NK-92 (cell line): ENCODE measurements around the gene PCDHGA2.
"Not testable (repeated sequence)": the region's sequence is repeated elsewhere in the genome, so short reads cannot be mapped to it uniquely, and the experiment has no call there.

Experiments used
- DNase-seq: peaks from one replicate; lab custom pipeline; 2025; ENCODE audit not compliant: unreplicated experiment; lab: John Stamatoyannopoulos, UW

Gene PCDHGA2

GRCh38 chr5:141346017-141346416 lies 7.5 kb downstream of the PCDHGA2 start:
- DNase-seq, result not testable (repeated sequence)

DNA sequence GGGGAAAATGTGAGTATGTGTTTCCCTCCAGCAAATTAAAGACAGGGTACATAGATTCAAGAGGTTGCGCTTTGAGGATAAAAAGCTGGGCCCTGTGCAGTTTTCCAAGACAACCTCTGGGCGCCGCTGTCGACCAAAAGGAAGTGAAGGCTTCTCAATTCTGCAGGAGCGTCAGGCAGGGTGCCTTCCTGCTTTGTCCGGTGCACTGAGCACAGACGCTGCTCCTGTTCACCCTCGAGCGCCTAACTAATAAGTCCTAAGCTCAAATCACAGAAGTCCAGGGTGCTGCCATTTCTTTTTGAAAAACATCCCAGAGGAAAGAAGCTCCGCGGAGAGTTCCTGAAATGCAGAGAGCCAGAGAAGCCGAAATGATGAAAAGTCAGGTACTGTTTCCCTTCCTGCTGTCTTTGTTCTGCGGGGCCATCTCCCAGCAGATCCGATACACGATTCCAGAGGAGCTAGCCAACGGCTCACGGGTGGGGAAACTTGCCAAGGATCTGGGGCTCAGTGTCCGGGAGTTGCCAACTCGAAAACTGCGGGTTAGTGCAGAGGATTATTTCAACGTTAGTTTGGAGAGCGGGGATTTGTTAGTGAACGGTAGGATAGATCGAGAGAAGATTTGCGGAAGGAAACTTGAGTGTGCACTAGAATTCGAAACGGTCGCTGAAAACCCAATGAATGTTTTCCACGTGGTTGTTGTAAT lies 11.5 kb downstream of the PCDHGA2 start, which contains the start of gene PCDHGB1:
Gene PCDHGB1, plus strand, starts transcription at position 183 of the 703 bp plus-strand sequence. Its CDS starts 162 bp downstream, at position 345.
- no peak for DNase-seq

DNA sequence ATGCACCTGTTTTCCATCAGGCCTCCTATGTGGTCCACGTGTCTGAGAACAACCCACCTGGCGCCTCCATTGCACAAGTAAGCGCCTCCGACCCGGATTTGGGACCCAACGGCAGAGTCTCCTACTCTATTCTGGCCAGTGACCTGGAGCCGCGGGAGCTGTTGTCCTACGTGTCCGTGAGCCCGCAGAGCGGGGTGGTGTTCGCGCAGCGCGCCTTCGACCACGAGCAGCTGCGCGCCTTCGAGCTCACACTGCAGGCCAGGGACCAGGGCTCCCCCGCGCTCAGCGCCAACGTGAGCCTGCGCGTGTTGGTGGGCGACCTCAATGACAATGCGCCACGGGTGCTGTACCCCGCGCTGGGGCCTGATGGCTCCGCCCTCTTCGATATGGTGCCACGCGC lies 13.0 kb downstream of the PCDHGA2 start:
- no peak for DNase-seq

GRCh38 chr5:141354900-141355469 lies 16.4 kb downstream of the PCDHGA2 start, which contains the start of gene PCDHGA4:
TSS of gene PCDHGA4 (plus strand) at chr5:141355021. CDS start at chr5:141355108, 87 bp downstream.
- no peak for DNase-seq

DNA sequence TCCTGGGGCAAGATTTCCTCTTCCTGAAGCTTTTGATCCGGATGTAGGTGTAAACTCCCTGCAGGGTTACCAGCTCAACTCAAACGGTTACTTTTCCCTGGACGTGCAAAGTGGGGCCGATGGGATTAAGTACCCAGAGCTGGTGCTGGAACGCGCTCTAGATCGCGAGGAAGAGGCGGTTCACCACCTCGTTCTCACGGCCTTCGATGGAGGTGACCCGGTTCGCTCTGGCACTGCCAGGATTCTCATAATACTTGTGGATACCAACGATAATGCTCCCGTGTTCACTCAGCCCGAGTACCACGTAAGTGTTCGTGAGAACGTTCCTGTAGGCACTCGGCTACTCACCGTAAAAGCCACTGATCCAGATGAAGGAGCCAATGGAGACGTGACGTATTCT lies 17.1 kb downstream of the PCDHGA2 start:
- DNase-seq, result no peak

DNA sequence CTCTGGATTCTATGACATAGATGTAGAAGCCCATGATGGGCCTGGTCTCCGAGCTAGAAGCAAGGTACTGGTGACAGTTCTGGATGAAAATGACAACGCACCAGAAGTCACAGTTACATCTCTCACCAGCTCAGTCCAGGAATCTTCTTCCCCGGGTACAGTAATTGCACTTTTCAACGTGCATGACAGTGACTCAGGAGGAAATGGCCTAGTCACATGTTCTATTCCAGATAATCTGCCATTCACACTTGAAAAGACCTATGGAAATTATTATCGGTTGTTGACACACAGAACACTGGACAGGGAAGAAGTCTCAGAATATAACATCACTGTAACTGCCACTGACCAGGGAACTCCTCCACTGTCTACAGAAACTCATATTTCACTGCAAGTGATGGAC lies 17.6 kb downstream of the PCDHGA2 start:
- no peak for DNase-seq

- no peak for DNase-seq
These were observed 18.4 kb downstream of the PCDHGA2 start for GRCh38 chr5:141356950-141357349.

GRCh38 chr5:141359790-141360426 lies 21.3 kb downstream of the PCDHGA2 start, which contains the start of gene PCDHGB2:
TSS of gene PCDHGB2 (plus strand) at chr5:141359994. CDS start at chr5:141360136, 142 bp downstream.
- DNase-seq, result no peak

GRCh38 chr5:141360685-141361084 lies 22.1 kb downstream of the PCDHGA2 start:
- no peak for DNase-seq

GRCh38 chr5:141362719-141363118 lies 24.2 kb downstream of the PCDHGA2 start:
- DNase-seq, result no peak

- no peak for DNase-seq
These were observed 25.5 kb downstream of the PCDHGA2 start, which contains the start of gene PCDHGA5 for GRCh38 chr5:141363952-141364660. TSS of gene PCDHGA5 (plus strand) at chr5:141364162. CDS start at chr5:141364331, 169 bp downstream.

DNA sequence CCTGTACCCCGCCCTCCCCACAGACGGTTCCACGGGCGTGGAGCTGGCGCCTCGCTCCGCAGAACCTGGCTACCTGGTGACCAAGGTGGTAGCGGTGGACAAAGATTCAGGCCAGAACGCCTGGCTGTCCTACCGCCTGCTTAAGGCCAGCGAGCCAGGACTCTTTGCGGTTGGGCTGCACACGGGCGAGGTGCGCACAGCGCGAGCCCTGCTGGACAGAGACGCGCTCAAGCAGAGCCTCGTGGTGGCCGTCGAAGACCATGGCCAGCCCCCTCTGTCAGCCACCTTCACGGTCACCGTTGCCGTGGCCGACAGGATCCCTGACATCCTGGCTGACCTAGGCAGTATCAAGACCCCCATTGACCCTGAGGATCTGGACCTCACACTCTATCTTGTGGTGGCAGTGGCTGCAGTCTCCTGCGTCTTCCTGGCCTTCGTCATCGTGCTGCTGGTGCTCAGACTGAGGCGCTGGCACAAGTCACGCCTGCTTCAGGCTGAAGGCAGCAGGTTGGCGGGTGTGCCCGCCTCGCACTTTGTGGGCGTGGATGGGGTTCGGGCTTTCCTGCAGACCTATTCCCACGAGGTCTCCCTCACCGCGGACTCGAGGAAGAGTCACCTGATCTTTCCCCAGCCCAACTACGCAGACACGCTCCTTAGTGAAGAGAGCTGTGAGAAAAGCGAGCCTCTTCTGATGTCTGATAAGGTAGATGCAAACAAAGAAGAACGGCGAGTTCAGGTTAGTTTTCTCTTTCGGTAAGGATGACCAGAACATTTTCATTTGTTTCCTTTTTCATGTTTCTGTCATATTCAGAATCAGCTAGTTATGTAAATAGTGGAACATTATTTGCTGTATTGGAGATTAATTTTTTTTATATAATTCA lies 27.7 kb downstream of the PCDHGA2 start:
- DNase-seq, result no peak

DNA sequence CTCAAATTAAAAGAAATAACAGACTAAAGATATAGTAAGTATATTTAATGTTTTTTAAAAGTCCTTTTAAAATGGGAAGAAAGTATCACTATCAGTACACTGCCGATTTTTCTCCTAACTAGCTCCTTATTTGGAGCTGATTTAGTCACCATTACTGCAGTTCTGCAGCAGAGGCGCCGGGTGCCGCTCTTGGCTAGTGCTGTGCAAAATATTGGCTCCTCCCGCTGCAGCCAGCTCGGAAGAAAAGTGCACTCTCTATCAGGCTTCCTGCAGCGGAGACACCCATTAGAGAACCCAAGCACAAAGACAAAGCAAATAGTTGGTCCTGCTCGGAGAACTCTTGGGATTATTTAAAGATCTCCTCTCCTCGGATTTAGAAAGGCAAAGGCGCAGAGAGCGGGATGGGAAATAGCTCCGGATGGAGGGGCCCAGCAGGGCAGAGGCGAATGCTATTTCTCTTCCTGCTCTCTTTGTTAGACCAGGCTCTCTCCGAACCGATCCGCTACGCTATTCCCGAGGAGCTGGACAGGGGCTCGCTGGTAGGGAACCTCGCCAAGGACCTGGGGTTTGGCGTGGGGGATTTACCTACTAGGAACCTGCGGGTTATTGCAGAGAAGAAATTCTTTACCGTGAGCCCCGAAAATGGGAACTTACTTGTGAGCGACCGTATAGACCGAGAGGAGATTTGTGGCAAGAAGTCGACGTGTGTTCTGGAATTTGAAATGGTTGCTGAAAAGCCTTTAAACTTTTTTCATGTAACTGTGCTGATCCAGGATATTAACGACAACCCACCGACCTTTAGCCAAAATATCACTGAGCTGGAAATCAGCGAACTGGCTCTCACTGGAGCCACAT lies 31.7 kb downstream of the PCDHGA2 start, which contains the start of gene PCDHGB3:
Gene PCDHGB3, plus strand, starts transcription at position 249 of the 855 bp plus-strand sequence. Its CDS starts 153 bp downstream, at position 402.
- DNase-seq, result no peak

DNA sequence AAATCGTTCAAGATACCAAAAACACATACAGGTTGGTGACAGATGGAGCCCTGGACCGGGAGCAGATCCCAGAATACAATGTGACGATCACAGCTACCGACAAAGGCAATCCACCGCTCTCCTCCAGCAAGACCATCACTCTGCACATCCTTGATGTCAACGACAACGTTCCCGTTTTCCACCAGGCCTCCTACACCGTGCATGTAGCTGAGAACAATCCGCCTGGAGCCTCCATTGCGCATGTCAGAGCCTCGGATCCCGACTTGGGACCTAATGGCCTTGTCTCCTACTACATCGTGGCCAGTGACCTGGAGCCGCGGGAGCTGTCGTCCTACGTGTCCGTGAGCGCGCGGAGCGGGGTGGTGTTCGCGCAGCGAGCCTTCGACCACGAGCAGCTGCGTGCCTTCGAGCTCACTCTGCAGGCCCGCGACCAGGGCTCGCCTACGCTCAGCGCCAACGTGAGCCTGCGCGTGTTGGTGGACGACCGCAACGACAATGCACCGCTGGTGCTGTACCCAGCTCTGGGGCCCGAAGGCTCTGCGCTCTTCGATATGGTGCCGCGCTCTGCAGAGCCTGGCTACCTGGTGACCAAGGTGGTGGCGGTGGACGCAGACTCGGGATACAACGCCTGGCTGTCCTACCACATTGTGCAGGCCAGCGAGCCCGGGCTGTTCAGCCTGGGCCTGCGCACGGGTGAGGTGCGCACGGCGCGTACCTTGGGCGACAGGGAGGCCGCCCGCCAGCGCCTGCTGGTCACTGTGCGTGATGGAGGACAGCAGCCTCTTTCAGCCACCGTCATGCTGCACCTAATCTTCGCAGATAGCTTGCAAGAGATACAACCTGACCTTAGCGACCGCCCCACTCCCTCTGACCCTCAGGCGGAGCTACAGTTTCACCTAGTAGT lies 33.3 kb downstream of the PCDHGA2 start:
- no peak for DNase-seq

DNA sequence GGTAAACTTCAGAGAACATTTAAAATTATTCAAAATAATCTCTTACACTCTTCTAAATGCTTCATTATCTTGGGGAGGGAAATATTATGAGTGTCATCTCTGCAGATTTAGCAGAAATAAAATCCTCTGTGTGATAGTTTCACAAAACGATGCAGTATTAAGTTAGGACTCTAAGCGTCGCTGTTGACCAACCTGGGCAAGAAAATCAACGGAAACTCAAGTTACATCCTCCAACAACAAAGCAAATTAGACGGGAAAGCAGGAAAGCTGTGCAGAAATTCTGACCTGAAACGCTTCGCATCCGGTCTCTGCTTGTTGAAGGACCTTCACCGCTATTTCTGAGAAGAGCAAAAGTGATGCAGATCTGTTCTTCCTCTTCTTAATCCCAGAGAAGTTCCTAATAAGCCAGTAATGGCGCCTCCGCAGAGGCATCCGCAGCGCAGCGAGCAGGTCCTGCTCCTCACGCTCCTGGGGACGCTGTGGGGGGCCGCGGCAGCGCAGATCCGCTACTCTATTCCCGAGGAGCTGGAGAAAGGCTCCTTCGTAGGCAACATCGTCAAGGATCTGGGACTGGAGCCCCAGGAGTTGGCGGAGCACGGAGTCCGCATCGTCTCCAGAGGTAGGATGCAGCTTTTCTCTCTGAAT lies 35.2 kb downstream of the PCDHGA2 start, which contains the start of gene PCDHGA6:
Gene PCDHGA6, plus strand, starts transcription at position 219 of the 645 bp plus-strand sequence. Its CDS starts 193 bp downstream, at position 412.
- no peak for DNase-seq

DNA sequence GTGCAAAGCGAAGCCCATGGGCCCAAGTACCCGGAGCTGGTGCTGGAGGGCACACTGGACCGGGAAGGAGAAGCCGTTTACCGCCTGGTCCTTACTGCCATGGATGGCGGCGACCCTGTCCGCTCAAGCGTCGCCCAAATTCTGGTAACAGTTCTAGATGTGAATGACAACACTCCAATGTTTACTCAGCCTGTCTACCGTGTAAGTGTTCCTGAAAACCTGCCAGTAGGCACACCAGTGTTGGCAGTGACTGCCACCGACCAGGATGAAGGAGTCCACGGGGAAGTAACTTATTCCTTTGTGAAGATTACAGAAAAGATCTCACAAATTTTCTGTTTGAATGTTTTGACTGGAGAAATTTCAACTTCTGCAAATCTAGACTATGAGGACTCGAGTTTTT lies 36.1 kb downstream of the PCDHGA2 start:
- DNase-seq, result no peak

GRCh38 chr5:141375444-141376155 lies 37.0 kb downstream of the PCDHGA2 start:
- DNase-seq, result not testable (repeated sequence)
